GM21528 (cell line): ENCODE measurements around the gene SSH2.
"Not testable (repeated sequence)": the region's sequence is repeated elsewhere in the genome, so short reads cannot be mapped to it uniquely, and the experiment has no call there.

Experiments used
- ATAC-seq: cut with Tn5 transposase; IDR thresholded peaks from one replicate; pipeline ENCODE4 v1.9.1; 2021; ENCODE audit warnings: mild to moderate bottlenecking, moderate library complexity; ENCODE audit not compliant: unreplicated experiment, low FRiP score

SSH2 gene

GRCh38 chr17:29749045-29749825 lies 180.8 kb downstream of the SSH2 start:
- ATAC-seq = no peak

GRCh38 chr17:29748400-29748799 lies 181.6 kb downstream of the SSH2 start:
- ATAC-seq = no peak

- ATAC-seq = no peak
These were observed 182.4 kb downstream of the SSH2 start for GRCh38 chr17:29747660-29748059.

GRCh38 chr17:29746669-29747068 lies 183.4 kb downstream of the SSH2 start:
- ATAC-seq = no peak

- ATAC-seq = no peak
These were observed 185.9 kb downstream of the SSH2 start for GRCh38 chr17:29744121-29744520.

- no peak for ATAC-seq
These were observed 187.9 kb downstream of the SSH2 start for GRCh38 chr17:29742210-29742513.

- no peak for ATAC-seq
These were observed 190.0 kb downstream of the SSH2 start for GRCh38 chr17:29740017-29740416.

GRCh38 chr17:29734640-29735039 lies 195.4 kb downstream of the SSH2 start:
- ATAC-seq = no peak

- no peak for ATAC-seq
These were observed 196.9 kb downstream of the SSH2 start for GRCh38 chr17:29733166-29733565.

- no peak for ATAC-seq
These were observed 197.4 kb downstream of the SSH2 start for GRCh38 chr17:29732613-29733012.

- no peak for ATAC-seq
These were observed 197.8 kb downstream of the SSH2 start for GRCh38 chr17:29732209-29732608.

GRCh38 chr17:29731589-29731929 lies 198.5 kb downstream of the SSH2 start:
- ATAC-seq = no peak

GRCh38 chr17:29728490-29728889 lies 201.5 kb downstream of the SSH2 start:
- no peak for ATAC-seq

GRCh38 chr17:29726715-29727252 lies 203.2 kb downstream of the SSH2 start:
- no peak for ATAC-seq

- not testable (repeated sequence) for ATAC-seq
These were observed 204.6 kb downstream of the SSH2 start for GRCh38 chr17:29725408-29725807.

GRCh38 chr17:29723278-29724047 lies 206.6 kb downstream of the SSH2 start:
- ATAC-seq = peak; percentile 12

- peak; percentile 76 for ATAC-seq
These were observed 207.4 kb downstream of the SSH2 start for GRCh38 chr17:29722411-29723198.

GRCh38 chr17:29720551-29720950 lies 209.5 kb downstream of the SSH2 start:
- ATAC-seq = no peak

GRCh38 chr17:29719469-29719868 lies 210.6 kb downstream of the SSH2 start:
- ATAC-seq = no peak

GRCh38 chr17:29718446-29719039 lies 211.5 kb downstream of the SSH2 start:
- no peak for ATAC-seq

- ATAC-seq = no peak
These were observed 212.2 kb downstream of the SSH2 start for GRCh38 chr17:29717817-29718216.
